Activated CD4-positive, alpha-beta T cell treated with anti-CD3 and anti-CD28 coated beads for 36 hours (primary cell): ENCODE results near the gene RAB1B. TPM values are rescaled to one million over a fixed set of nuclear protein-coding genes. Genes with fewer than 3 reads are reported as not detected.
"Not testable (repeated sequence)": the region's sequence is repeated elsewhere in the genome, so short reads cannot be mapped to it uniquely, and the experiment has no call there.

ENCODE experiments used
- ATAC-seq: fragments of 200-7000 bp; cut with Tn5 transposase; one replicate; pipeline ENCODE4 v1.10.0; 2021; ENCODE audit warnings: mild to moderate bottlenecking, moderate library complexity
- CTCF ChIA-PET: fragments of 350-600 bp; sonication (Branson Sonifier 250); formaldehyde crosslinking; loops from one replicate; lab custom pipeline; 2021; ENCODE audit warnings: antibody characterized with exemption; lab: Charles Lee
- POLR2A ChIA-PET: fragments of 350-600 bp; sonication (Branson Sonifier 250); formaldehyde crosslinking; loops from one replicate; lab custom pipeline; 2021; ENCODE audit warnings: antibody characterized with exemption, inconsistent platforms; lab: Charles Lee
- DNase-seq: peaks from one replicate; pipeline ENCODE4 v3.0.0-alpha.2; 2020
- H3K27ac Mint-ChIP-seq: one replicate; pipeline ENCODE4 v1.8.0; 2021; ENCODE audit warnings: mixed read lengths
- H3K27me3 Mint-ChIP-seq: one replicate; pipeline ENCODE4 v1.8.0; 2021; ENCODE audit warnings: mixed read lengths
- H3K36me3 Mint-ChIP-seq: one replicate; pipeline ENCODE4 v1.8.0; 2021; ENCODE audit warnings: low read depth, mixed read lengths
- H3K4me1 Mint-ChIP-seq: one replicate; pipeline ENCODE4 v1.8.0; 2021; ENCODE audit warnings: mixed read lengths
- H3K4me3 Mint-ChIP-seq: one replicate; pipeline ENCODE4 v1.8.0; 2021; ENCODE audit warnings: mild to moderate bottlenecking, moderate library complexity, mixed read lengths
- H3K9me3 Mint-ChIP-seq: one replicate; pipeline ENCODE4 v1.8.0; 2021; ENCODE audit warnings: low read depth, mixed read lengths
- intact Hi-C, 2 experiments: fragments of 100-400 bp; cut with DNase I in 1 of 2; cut with micrococcal nuclease in 1 of 2; formaldehyde crosslinking; loops; one replicate each; pipeline versions ENCODE4 v1.14.2 to v1.15.1; 2022 to 2024; cut with DNase I, micrococcal nuclease
- total RNA-seq, 2 experiments: library from RNA; stranded (reverse); gene quantifications; one replicate each; pipeline ENCODE4 v1.2.3, GENCODE V29; 2021

RAB1B gene
- total RNA-seq, 2 experiments from 2014 or later: 114 to 147 TPM

DNA sequence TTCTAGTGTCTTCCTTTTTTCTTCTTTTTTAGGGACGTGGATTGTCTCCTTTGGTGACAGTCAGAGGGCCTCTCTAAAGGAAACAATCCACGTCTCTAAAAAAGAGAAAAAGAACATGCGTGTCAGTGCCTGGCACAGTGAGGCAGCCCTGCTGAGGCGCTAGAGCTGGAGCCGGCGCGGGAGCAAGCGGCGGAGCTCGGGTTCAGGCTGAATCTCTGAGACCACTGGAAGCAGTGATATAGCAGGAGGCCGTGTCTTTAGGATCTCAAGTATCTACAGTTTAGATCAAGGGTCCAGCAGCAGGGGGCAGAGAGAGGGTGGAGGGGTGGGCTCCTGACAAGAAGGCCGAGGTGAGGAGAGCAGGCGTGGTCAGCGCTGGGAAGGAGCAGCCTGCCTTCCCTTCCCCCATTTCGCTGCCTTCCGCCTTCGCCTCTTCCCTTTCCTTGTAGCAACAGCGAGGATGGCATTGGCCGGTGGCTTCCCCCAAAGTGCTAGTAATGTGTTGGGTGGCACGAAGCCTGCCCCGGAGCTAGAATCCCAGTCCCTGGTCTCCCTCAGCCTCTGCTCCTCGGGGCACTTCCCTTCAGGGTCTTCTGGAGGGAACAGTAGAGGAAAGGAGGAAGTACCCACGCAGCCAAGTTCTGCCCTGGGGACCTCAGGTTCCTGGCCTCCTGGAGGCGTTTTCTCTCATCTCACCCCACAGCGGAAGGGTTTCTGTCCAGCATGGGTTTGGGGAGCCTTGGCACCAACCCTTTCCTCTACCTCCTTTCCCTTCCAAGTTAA lies 28.2 kb upstream of the RAB1B start:
- Mint-ChIP-seq H3K4me1 (no peaks in the 10 kb centered on the region), H3K4me3 (no peak overlapping the region), H3K27ac (no peak overlapping the region), H3K36me3 (peaks cover 7% of the 10 kb centered on the region), H3K27me3 (no peaks in the 10 kb centered on the region), H3K9me3 (no peaks in the 10 kb centered on the region)
- DNase-seq (no peak), ATAC-seq (no peak)
- POLR2A ChIA-PET: interaction anchor here (0.6 kb wide), 1 partner anchor 42 kb away, joined by 3 read pairs; no protein-coding TSS in a partner anchor
- CTCF ChIA-PET: interaction anchor here (0.7 to 1.5 kb wide), 4 partner anchors 13 to 100 kb away, joined by 3 to 7 read pairs (median 4); no protein-coding TSS in a partner anchor
- intact Hi-C loops: no loop called here

DNA sequence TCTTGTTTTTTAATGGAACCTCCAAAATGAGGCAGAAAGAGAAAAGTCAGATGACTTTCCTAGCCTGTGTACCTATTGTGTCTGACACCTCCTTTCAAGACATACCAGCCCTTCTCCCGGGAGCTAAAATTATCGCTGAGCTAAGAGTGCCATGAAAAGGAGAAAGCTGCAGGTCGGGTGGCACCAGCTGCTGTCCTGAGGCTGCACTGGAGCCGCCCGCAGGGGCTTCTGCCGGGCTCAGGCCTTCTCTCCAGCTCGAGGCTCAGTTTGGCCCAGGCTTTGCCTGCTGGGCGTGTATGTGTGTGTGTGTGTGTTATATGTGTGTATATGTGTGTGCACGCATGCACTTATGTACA lies 27.7 kb upstream of the RAB1B start:
- H3K9me3 Mint-ChIP-seq: no peaks in the 10 kb centered on the region
- no peaks in the 10 kb centered on the region for H3K27me3 Mint-ChIP-seq
- H3K27ac Mint-ChIP-seq: no peak overlapping the region
- ChIA-PET CTCF (interaction anchor here (0.9 to 1.5 kb wide), 3 partner anchors 13 to 19 kb away, joined by 4 to 7 read pairs (median 5); no protein-coding TSS in a partner anchor), POLR2A (interaction anchor here (0.6 kb wide), 1 partner anchor 43 kb away, joined by 3 read pairs; no protein-coding TSS in a partner anchor)
- ATAC-seq (no peak), DNase-seq (no peak)
- no peaks in the 10 kb centered on the region for H3K4me1 Mint-ChIP-seq
- peaks cover 7% of the 10 kb centered on the region for H3K36me3 Mint-ChIP-seq
- intact Hi-C loops: no loop called here
- no peak overlapping the region for H3K4me3 Mint-ChIP-seq

DNA sequence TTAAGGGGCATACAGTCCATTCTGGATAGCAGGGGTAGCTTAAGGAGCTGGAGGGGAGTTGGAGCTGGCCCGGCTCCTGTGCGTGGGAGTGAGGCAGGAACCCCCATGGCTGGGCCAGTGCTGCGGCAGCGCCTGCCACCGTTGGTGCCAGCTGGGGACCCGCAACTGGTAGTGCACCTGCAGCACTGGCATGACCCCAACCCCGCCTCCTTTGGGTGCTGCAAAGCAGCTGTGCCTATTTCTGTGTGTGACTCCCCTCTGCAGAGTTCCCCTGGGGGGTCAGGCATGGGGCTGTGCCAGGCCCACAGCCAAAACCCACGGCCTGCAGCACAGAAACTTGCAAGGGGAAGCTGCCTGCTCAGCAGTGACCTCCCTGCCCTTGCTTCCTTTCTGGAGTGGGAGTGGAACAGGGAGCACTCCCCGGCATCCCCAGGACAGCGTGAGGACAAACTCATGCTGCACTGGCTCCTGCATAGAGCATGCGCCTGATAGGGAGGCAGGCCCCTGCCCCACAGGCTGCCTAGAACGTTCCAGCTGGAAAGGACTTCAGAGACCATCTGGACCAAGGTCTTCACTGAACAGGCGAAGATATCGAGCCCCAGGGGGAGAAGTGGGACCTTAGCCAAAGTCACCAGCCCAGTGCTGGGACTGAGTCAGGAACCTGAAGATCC lies 26.2 kb upstream of the RAB1B start:
- Mint-ChIP-seq H3K4me1 (no peaks in the 10 kb centered on the region), H3K4me3 (no peak overlapping the region), H3K27me3 (no peaks in the 10 kb centered on the region), H3K27ac (peak overlapping the region; percentile 55), H3K9me3 (no peaks in the 10 kb centered on the region), H3K36me3 (peaks cover 9% of the 10 kb centered on the region)
- DNase-seq (no peak), ATAC-seq (no peak)
- ChIA-PET CTCF (interaction anchor here (0.5 to 0.6 kb wide), 4 partner anchors 13 to 463 kb away, joined by 3 to 5 read pairs (median 4); no protein-coding TSS in a partner anchor), POLR2A (no interaction called here)
- intact Hi-C loops: no loop called here

DNA sequence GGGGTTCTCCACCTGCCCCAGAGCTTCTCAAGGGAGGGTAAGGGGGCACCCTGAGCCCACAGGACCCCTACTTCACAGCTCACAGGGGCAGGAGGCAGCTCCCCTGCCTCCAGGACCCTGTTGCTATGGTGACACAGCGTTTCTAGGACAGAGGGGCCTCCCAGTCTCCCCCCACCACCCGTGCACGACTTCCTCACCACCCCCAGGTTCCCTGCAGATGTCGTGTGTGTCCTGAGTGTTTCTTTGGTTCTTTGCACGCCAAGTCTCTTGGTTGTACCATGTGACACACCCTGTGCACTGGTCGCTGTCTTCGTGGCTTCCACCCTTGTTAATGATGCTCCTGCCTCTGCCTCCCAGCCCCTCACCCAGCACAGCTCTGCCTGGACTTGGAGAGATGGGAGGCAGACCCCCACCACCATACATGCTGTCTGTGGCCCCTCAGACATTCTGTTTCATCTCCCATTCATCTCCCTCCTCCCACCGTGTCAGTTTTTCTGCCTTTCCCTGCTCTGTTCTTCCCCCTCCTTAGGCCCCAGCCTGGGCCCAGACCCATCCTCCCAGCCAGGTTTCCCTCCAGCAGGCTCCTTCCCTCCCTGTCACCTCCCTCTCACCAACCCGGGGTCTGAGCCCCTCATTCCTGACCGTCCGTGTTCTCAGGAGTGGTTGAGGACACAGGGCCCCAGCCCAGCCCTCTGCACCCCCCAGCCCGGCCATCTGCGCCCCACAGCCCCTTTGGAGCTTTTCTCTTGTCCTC lies 24.5 kb upstream of the RAB1B start:
- peak overlapping the region; percentile 24 for H3K27ac Mint-ChIP-seq
- POLR2A ChIA-PET: no interaction called here

DNA sequence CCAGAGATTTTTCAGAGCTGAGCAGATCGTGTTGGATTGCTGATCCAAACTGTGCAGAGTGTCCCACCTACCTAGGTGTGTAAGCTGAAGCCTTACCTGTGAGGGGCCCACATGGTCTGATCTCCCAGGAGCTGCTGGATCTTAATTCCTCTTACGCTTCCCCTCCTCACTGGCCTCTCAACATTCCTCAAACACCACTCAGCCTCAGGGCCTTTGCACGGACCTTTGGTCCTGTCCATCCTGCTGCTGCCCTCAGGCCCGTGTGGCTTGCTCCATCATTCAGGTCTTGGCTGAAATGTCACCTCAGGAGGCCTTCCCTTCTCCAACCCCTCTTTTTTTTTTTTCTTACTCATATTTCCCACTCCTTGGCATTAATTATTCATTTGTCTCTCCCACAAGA lies 21.1 kb upstream of the RAB1B start:
- DNase-seq: no peak
- no peaks in the 10 kb centered on the region for H3K27me3 Mint-ChIP-seq
- no peak for ATAC-seq
- peaks cover 2% of the 10 kb centered on the region for H3K4me1 Mint-ChIP-seq
- peaks cover 12% of the 10 kb centered on the region for H3K36me3 Mint-ChIP-seq
- POLR2A ChIA-PET: no interaction called here
- intact Hi-C loops: no loop called here
- CTCF ChIA-PET: interaction anchor here (0.6 to 1.1 kb wide), 2 partner anchors 25 to 116 kb away, joined by 3 read pairs; no protein-coding TSS in a partner anchor
- no peak overlapping the region for H3K4me3 Mint-ChIP-seq
- no peaks in the 10 kb centered on the region for H3K9me3 Mint-ChIP-seq
- H3K27ac Mint-ChIP-seq: peak overlapping the region; percentile 38

More for the DNA sequence above, 24.5 kb upstream of the RAB1B start:
- intact Hi-C loops: no loop called here
- no peaks in the 10 kb centered on the region for H3K27me3 Mint-ChIP-seq
- CTCF ChIA-PET: interaction anchor here (1.0 kb wide), 1 partner anchor 22 kb away, joined by 4 read pairs; no protein-coding TSS in a partner anchor
- DNase-seq (no peak), ATAC-seq (peak; percentile 23)
- peaks cover 9% of the 10 kb centered on the region for H3K36me3 Mint-ChIP-seq
- H3K4me3 Mint-ChIP-seq: no peak overlapping the region
- H3K9me3 Mint-ChIP-seq: no peaks in the 10 kb centered on the region
- no peaks in the 10 kb centered on the region for H3K4me1 Mint-ChIP-seq

DNA sequence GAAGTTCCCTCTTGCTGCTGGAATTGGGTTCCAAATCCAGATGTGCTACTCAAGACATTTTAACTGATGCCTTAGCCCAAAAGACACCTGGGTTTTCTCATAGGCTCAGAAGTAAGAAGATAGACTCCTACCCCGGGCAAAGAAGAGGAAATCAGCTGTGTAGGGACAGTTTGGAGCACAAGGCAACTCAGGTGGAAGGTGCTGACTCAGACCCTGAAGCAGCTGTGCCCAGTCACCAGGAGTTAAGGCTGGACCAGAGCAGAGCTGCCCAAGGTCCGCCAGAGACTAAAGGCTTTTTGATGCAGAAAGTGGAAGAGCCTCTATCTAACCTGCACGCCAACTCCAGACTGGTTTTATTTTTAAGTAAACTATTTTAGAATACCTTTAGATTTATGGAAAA lies 20.6 kb upstream of the RAB1B start:
- Mint-ChIP-seq H3K9me3 (no peaks in the 10 kb centered on the region), H3K4me1 (peaks cover 2% of the 10 kb centered on the region), H3K4me3 (no peak overlapping the region), H3K27me3 (no peaks in the 10 kb centered on the region), H3K27ac (peak overlapping the region; percentile 38), H3K36me3 (peaks cover 12% of the 10 kb centered on the region)
- intact Hi-C loops: no loop called here
- no peak for DNase-seq
- POLR2A ChIA-PET: no interaction called here
- CTCF ChIA-PET: interaction anchor here (1.1 kb wide), 1 partner anchor 25 kb away, joined by 3 read pairs; no protein-coding TSS in a partner anchor
- ATAC-seq: no peak

DNA sequence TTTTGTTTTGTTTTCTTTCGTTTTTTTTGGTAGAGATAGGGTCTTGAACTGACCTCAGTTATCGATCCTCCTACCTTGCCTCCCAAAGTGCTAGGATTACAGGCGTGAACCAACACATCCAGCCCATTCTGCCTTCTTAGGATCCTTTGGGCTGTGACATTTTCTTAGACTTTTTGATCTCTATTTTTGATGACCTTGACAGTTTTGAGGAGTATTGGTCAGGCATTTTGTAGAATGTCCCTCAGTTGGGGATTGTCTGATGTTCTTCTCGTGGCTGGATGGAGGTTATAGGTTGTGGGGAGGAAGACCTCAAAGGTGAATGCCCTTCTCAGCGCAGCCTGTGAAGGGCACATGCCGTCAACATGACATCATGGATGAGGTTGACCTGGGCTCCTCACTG lies 19.5 kb upstream of the RAB1B start:
- H3K36me3 Mint-ChIP-seq: peaks cover 10% of the 10 kb centered on the region
- POLR2A ChIA-PET: no interaction called here
- H3K4me1 Mint-ChIP-seq: peaks cover 2% of the 10 kb centered on the region
- DNase-seq: no peak
- intact Hi-C loops: no loop called here
- no peaks in the 10 kb centered on the region for H3K9me3 Mint-ChIP-seq
- no peak overlapping the region for H3K4me3 Mint-ChIP-seq
- no peak for ATAC-seq
- CTCF ChIA-PET: no interaction called here
- peak overlapping the region; percentile 15 for H3K27ac Mint-ChIP-seq
- no peaks in the 10 kb centered on the region for H3K27me3 Mint-ChIP-seq

DNA sequence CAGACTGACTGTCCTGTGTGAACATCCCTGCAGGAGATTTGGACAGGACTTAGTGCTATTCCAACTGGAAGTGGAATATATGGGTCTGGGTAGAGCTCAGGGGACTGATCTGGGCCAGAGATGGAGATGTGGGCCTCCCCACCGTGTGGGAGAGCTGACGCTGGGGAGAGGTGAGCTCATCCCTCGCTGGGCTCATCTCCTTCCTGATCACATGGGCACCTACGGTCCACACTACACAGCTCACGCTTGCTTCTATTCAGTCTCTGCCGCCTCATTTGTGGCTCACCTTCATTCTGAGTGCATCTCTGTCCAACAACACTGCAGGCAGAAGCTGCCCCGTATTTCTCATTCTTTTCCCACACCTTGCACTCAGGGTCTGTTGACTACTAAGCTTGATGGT lies 16.6 kb upstream of the RAB1B start:
- H3K4me3 Mint-ChIP-seq: no peak overlapping the region
- H3K36me3 Mint-ChIP-seq: peaks cover 6% of the 10 kb centered on the region
- ChIA-PET CTCF (interaction anchor here (0.6 kb wide), 1 partner anchor 230 kb away, joined by 3 read pairs; no protein-coding TSS in a partner anchor), POLR2A (no interaction called here)
- H3K4me1 Mint-ChIP-seq: peaks cover 14% of the 10 kb centered on the region
- H3K27ac Mint-ChIP-seq: peak overlapping the region; percentile 24
- DNase-seq (no peak), ATAC-seq (no peak)
- H3K27me3 Mint-ChIP-seq: no peaks in the 10 kb centered on the region
- intact Hi-C loops: no loop called here
- H3K9me3 Mint-ChIP-seq: no peaks in the 10 kb centered on the region

DNA sequence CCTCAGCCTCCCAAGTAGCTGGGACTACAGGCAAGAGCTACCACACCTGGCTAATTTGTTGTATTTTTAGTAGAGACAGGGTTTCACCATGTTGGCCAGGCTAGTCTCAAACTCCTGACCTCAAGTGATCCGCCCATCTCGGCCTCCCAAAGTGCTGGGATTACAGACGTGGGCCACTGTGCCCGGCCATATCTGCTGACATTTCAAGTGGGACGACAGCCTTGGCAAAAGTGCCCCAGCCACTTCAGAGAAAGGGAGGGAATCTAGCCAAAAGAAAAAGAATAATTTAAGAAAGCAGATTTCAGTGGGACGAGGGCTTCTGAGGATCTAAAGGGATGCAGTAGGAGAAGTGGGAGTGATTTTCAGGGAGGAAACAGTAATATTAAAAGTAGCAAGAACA lies 15.4 kb upstream of the RAB1B start:
- H3K4me1 Mint-ChIP-seq: peaks cover 16% of the 10 kb centered on the region
- H3K27me3 Mint-ChIP-seq, H3K27ac Mint-ChIP-seq, intact Hi-C loops, POLR2A ChIA-PET, ATAC-seq, H3K4me3 Mint-ChIP-seq, DNase-seq, H3K36me3 Mint-ChIP-seq, H3K9me3 Mint-ChIP-seq: not testable (repeated sequence)
- CTCF ChIA-PET: interaction anchor here (0.9 to 1.4 kb wide), 2 partner anchors 26 to 31 kb away, joined by 3 to 4 read pairs; no protein-coding TSS in a partner anchor

DNA sequence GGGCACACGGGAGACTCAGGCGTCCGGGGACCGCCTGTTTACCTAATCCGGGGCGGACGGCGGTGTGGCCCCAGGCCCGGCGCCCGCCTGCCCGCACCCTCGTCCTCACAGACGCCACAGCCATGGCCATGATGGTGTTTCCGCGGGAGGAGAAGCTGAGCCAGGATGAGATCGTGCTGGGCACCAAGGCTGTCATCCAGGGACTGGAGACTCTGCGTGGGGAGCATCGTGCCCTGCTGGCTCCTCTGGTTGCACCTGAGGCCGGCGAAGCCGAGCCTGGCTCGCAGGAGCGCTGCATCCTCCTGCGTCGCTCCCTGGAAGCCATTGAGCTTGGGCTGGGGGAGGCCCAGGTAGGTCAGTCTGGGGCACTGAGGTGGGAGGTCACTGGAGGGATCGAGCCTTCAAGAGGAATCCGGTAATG lies 10.0 kb upstream of the RAB1B start:
- Mint-ChIP-seq H3K4me1 (peaks cover 32% of the 10 kb centered on the region), H3K4me3 (peak overlapping the region; percentile 95), H3K27me3 (no peaks in the 10 kb centered on the region), H3K9me3 (no peaks in the 10 kb centered on the region), H3K27ac (peak overlapping the region; percentile 65), H3K36me3 (peaks cover 22% of the 10 kb centered on the region)
- intact Hi-C loops: no loop called here
- DNase-seq: no peak
- POLR2A ChIA-PET: interaction anchor here (0.6 kb wide), 1 partner anchor 847 kb away, joined by 3 read pairs; no protein-coding TSS in a partner anchor
- CTCF ChIA-PET: interaction anchor here (0.6 to 1.5 kb wide), 4 partner anchors 22 to 300 kb away, joined by 3 to 7 read pairs (median 3); partner anchors contain the start of gene YIF1A
- peak; percentile 0 for ATAC-seq

DNA sequence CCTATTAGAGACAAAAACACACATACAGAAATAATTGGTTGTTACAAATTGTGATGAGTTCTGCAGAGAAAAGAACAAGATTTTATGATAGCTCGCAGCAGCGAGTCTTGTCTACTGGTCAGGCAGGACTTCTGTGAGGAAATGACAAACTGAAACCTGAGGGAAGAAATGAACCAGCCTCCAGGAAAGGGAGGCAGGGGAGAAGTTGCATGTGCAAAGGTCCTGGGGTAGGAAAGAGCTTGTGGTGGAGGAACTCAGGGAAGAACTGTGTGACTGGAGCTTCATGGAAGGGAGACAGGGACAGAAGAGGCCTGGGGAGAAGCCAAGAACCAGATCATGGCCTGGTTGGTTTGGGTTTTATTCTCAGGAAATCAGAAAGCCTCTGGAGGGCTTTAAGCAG lies 9.2 kb upstream of the RAB1B start:
- peak overlapping the region; percentile 95 for H3K4me3 Mint-ChIP-seq
- H3K36me3 Mint-ChIP-seq: peaks cover 24% of the 10 kb centered on the region
- no peaks in the 10 kb centered on the region for H3K9me3 Mint-ChIP-seq
- DNase-seq (no peak), ATAC-seq (no peak)
- intact Hi-C loops: no loop called here
- POLR2A ChIA-PET: no interaction called here
- H3K27me3 Mint-ChIP-seq: no peaks in the 10 kb centered on the region
- H3K4me1 Mint-ChIP-seq: peaks cover 32% of the 10 kb centered on the region
- peak overlapping the region; percentile 65 for H3K27ac Mint-ChIP-seq
- CTCF ChIA-PET: interaction anchor here (0.9 to 1.5 kb wide), 5 partner anchors 18 to 301 kb away, joined by 3 to 7 read pairs (median 3); no protein-coding TSS in a partner anchor
